Middle frontal gyrus (tissue), 1 donor: Measurements from ENCODE around the gene DMXL2.
"Not testable (repeated sequence)": the region's sequence is repeated elsewhere in the genome, so short reads cannot be mapped to it uniquely, and the experiment has no call there.

ENCODE experiments used
- DNase-seq: peaks from one replicate; pipeline ENCODE4 v3.0.0-alpha.2; 2015; ENCODE audit warnings: low spot score; ENCODE audit errors: extremely low spot score

Gene DMXL2

DNA sequence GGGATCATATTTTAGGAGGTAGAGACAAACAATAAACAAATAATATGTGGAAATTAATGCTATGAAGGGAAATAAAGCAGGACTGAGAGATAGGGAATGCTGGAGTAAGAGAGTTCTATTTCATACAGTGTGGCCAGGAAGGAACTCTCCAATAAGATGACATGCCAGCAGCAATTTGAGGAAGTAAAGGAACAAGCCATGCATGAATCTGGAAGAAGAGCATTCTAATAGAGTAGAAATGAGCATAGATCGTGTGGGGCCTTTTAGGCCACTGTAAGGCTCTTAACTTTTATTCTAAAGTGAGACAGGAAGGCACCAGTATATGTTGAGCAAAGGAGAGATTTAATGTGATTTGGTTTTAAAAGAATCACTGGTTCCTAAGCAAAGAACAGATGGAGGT is 126.3 kb downstream of the DMXL2 start:
- no peak for DNase-seq

DNA sequence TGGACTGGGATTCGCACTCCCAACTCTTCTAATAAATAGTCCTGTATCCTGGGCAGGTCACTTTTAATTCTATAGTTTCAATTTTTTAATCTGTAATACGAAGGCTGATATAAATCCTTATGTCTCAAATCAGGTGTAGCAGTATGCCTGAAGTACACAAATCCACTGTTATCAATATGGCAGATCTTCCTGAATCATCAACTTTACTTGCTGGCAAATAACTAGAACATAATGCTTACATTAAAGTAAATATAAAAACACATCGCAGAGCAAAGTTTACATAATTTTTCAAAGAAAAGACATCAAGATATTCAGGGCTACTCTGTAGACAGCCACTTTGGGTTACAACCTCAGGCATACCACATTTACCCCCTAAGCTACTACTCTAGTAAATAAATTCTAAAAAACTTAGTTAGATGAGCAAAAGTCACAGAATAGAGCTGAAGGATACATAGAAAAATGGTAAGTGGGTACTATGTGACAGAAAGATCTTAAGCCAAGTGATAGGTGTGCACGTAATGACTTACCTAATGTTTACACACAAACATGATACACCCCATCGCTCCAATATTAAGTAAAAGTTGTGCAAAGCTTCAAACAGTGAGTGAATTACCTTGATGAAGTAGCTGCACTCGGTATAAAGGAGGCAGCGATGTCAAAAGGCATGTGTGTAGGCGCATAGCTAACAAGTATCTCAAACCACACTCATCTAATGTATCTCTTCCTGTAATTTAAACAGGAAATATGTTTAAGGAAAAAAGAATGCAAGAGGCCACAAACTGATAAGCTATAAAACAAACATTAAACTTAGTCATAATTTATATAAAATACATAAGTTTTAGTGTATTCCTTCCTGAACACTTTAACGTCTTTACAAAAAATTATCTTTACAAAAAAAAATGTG is 127.9 kb downstream of the DMXL2 start:
- DNase-seq: no peak

DNA sequence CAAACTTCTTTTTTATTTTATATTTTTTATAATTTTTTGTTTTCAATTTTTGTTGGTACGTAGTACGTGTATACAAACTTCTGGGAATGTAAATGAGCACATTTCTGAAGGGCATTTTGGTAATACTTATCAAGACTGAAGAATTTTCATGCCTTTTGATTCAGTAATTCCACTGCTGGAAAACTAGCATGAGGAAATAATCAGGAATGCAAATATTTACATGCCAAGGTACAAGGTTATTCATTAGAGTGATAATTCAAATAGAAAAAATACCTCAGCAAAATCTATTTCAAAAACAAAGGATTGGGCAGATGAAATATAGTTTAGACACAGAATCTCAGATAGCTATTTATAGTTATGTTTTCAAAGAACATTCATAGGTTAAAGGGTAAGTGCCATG is 128.7 kb downstream of the DMXL2 start:
- DNase-seq: no peak

GRCh38 chr15:51492528-51492927 is 130.0 kb downstream of the DMXL2 start:
- no peak for DNase-seq

- DNase-seq: no peak
Measured at GRCh38 chr15:51491941-51492340, 130.6 kb downstream of the DMXL2 start.

DNA sequence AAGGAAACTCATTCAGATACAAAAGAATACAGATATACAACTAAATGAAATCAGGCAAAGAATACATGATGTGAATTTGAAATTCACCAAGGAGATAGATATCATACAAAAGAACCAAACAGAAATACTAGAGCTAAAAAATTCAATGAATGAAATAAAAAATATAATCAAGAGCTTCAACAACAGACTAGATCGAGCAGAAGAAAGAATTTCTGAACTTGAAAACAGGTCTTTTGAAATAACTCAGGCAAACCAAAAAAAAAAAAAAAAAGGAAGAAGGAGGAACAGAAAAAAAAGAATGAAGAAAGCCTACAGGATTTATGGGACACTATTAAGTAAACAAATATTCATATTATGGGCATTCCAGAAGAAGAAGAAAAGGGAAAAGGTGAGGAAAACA is 137.8 kb downstream of the DMXL2 start:
- no peak for DNase-seq

- DNase-seq: no peak
Measured at GRCh38 chr15:51483985-51484384, 138.6 kb downstream of the DMXL2 start.

GRCh38 chr15:51483520-51483919 is 139.1 kb downstream of the DMXL2 start:
- no peak for DNase-seq

GRCh38 chr15:51475736-51476135 is 146.8 kb downstream of the DMXL2 start:
- no peak for DNase-seq

- no peak for DNase-seq
Measured at GRCh38 chr15:51470512-51470911, 152.1 kb downstream of the DMXL2 start.

DNA sequence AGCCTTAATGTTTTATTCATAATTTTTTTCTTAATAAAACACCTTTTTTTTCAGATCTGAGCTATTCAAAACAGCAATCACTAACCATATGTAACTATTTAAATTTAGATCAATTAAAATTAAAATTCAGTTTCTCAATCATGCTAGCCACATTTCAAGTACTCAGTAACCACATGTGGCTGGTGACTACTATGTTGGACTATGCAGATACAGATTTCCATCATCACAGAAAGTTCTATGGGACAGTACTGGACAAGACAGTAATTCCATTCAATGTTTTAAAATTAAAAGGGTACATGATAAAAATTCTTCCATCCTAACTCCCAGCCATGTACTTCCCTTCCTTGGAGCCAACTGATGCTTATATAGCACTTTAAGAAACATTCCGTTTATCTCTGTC is 161.8 kb downstream of the DMXL2 start:
- no peak for DNase-seq

DNA sequence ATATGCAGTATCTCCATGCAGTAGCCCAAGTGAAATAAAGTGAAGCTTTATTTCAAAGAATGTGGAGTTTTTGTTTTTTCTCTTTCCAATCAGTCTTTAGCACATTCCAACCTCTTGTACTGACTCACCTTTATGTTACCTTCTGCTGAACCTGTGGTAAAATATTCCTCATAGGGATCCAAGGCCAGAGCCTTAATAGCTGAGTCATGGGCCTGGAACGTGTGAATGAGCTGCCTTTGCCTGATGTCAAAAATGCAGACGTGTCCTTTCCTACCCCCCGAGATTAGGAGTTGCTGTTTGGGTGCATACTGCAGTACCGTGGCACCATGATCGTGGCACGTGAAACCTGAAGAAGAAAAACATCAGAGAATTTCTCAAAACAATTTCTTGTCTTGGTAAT is 172.6 kb downstream of the DMXL2 start:
- DNase-seq: no peak

GRCh38 chr15:51448622-51449399 is 173.8 kb downstream of the DMXL2 start:
- no peak for DNase-seq

DNA sequence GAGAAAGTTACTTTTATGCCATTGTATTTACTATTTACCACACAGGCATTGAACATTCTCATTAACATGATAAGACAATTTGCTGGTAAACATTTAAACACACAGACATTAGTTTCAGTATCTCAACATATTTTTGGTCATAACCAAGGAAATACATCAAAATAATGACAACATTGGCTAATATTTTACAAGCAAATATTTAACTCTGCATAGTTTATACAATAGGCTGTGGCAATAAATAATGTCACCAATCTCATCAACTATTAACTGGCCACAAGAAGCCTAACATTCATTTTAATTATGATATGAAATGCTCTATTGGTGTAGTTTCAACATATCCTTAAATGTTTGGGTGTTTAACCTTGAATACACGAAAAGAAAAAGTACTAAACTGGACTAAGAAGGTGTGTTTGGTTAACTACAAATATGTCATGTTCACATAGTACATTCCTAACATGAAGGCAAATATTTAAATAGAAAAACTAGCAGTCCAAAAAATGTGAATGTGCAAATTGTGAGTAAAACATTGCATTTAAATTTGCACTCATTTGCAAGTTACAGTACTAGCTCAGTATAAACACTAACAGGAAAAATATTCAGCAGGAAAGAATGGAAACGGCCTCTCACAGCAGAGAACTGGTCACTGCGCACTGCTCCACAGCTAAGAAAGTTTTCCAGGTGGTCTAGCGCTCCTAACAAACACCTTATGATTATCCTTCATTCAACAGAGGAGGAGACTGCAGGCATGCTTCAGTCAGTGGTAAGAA is 174.5 kb downstream of the DMXL2 start:
- no peak for DNase-seq

- DNase-seq: not testable (repeated sequence)
Measured at GRCh38 chr15:51446029-51446744, 176.4 kb downstream of the DMXL2 start.

DNA sequence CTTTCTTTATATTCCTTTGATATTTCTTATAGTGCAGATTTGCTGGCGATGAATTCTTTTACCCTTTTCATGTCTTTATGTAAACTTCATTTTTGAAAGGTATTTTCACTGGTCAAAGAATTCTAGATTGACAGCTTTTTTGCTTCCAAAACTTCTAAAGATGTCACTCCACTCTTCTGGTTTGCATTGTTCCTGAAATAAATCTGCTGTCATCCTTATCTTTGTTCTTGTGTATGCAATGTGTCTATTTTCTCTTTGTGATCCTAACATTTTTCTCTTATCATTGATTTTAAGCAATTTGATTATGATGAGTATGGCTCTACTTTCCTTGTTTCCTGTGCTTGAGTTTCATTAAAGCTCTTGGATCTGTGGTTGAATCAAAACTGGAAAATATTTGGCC is 177.8 kb downstream of the DMXL2 start:
- DNase-seq: no peak

GRCh38 chr15:51444112-51444511 is 178.5 kb downstream of the DMXL2 start:
- DNase-seq: no peak

GRCh38 chr15:51443282-51443914 is 179.2 kb downstream of the DMXL2 start:
- no peak for DNase-seq

DNA sequence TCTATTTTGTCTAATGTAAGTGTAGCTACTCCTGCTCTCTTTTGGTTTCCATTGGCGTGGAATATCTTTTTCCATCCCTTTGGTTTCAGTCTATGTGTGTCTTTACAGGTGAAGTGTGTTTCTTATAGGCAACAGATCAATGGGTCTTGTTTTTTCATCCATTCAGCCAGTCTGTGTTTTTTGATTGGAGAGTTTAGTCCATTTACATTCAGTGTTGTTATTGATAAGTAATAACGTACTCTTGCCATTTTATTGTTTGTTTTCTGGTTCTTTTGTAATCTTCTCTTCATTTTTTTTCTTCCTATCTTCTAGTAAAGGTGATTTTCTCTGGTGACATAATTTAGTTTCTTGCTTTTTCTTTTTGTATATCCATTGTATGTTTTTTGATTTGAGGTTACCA is 184.0 kb downstream of the DMXL2 start:
- DNase-seq: no peak

- DNase-seq: no peak
Measured at GRCh38 chr15:51425517-51426040, 197.0 kb downstream of the DMXL2 start.
